ENCODE results near the gene BET1L. TPM values are rescaled to one million over a fixed set of nuclear protein-coding genes. Genes with fewer than 3 reads are reported as not detected.

Gene BET1L, protein sequence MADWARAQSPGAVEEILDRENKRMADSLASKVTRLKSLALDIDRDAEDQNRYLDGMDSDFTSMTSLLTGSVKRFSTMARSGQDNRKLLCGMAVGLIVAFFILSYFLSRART
- 10 to 100 TPM; 25.5 to 33.3 (median 31.6) TPM for total RNA-seq

DNA sequence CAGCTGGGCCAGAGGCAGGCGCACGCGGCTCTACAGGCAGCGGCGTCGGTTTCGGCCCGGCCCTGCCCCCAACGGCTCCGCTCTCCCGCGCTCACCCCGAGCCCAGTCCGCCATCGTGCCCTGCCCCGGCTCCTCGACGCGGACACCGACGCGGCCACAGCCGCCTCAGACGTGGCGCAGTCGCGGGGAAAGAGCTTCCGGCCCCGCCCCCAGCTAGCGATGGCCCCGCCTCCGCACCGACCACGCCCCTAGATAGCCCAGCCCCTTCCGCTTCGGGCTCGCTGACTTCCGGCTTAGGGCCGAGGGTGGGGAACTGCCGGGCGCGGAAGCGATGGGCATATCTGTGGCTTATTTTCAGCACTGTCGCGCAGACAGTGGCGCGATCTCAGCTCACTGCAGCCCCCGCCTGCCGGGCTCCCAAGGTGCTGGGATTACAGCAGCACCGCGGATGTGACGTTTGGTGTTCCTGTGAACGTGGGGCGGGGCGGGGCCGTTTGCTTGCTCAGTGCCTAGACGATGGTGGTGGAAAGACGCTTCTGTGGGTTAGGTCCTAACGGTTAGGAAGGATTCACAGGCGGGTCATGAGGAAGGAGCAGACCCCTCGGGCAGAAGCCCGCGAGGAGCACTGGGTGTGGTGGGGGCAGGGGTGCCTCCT, at the start of gene BET1L, which contains the start of gene RIC8A:
TSS of gene BET1L (minus strand) at position 192 of the 655 bp plus-strand sequence. CDS start at position 114, 78 bp downstream.
TSS of gene RIC8A (plus strand) at position 501 of the 655 bp plus-strand sequence. CDS start 1,147 bp downstream, outside the sequence.
- intact Hi-C loops (cut with DNase I; ENCODE audit: low total_unique reads), result no loop called here
- peak; percentile 96 to 99 for DNase-seq (ENCODE audit: low spot score in 2 of 2)
- TF ChIP-seq, protein P1, sequence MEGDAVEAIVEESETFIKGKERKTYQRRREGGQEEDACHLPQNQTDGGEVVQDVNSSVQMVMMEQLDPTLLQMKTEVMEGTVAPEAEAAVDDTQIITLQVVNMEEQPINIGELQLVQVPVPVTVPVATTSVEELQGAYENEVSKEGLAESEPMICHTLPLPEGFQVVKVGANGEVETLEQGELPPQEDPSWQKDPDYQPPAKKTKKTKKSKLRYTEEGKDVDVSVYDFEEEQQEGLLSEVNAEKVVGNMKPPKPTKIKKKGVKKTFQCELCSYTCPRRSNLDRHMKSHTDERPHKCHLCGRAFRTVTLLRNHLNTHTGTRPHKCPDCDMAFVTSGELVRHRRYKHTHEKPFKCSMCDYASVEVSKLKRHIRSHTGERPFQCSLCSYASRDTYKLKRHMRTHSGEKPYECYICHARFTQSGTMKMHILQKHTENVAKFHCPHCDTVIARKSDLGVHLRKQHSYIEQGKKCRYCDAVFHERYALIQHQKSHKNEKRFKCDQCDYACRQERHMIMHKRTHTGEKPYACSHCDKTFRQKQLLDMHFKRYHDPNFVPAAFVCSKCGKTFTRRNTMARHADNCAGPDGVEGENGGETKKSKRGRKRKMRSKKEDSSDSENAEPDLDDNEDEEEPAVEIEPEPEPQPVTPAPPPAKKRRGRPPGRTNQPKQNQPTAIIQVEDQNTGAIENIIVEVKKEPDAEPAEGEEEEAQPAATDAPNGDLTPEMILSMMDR (IDR thresholded peaks at IDR 0.05), result no peak
- TF ChIP-seq POLR2A (IDR thresholded peaks at IDR 0.05), result peak in 1 of 2 donors; percentile 59
- H3K4me3 ChIP-seq (ENCODE audit: low read depth, poor library complexity, severe bottlenecking), result peak within 1 kb of the TSS; percentile 91
- 0 to 1% methylated on average over 20 to 28 of the region's 63 CpGs for WGBS, 2 donors

- TF ChIP-seq, protein P1 (IDR thresholded peaks at IDR 0.05), result no peak
- TF ChIP-seq POLR2A (IDR thresholded peaks at IDR 0.05), result no peak
- no peak overlapping the region for H3K4me3 ChIP-seq (ENCODE audit: low read depth, poor library complexity, severe bottlenecking)
- intact Hi-C loops (cut with DNase I; ENCODE audit: low total_unique reads), result loop anchor here (10.0 kb wide), 1 partner anchor 99 kb away; no protein-coding TSS in a partner anchor
- 94 to 95% methylated on average over 2 of the region's 2 CpGs for WGBS, 2 donors
- no peak for DNase-seq (ENCODE audit: low spot score in 2 of 2)
Measured at GRCh38 chr11:255816-256215, 48.6 kb upstream of the BET1L start.

DNA sequence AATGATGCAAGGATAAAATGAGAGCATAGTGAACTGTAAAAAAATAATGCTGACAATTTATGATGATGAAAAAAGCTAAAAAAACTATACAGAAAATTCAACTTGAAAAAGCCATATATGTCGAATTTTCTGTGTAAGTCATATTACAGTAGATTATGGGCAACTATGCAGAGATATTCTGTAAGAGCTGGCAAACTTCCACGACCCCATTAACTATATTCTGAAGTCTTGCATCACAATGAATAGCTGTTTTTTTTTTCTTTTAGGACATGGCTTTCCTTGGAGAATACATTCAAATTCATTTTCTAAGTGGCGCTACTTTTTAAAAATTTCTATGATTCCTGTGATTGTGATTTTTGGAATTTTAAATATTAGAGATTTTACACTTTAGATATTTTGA, 48.0 kb upstream of the BET1L start:
- H3K4me3 ChIP-seq (ENCODE audit: low read depth, poor library complexity, severe bottlenecking), result no peak overlapping the region
- intact Hi-C loops (cut with DNase I; ENCODE audit: low total_unique reads), result loop anchor here (10.0 kb wide), 1 partner anchor 100 kb away; no protein-coding TSS in a partner anchor
- TF ChIP-seq POLR2A (IDR thresholded peaks at IDR 0.05), result no peak
- TF ChIP-seq, protein P1 (IDR thresholded peaks at IDR 0.05), result no peak
- WGBS, 2 donors, result 52 to 58% methylated on average over 3 of the region's 3 CpGs
- DNase-seq (ENCODE audit: low spot score in 2 of 2), result no peak

DNA sequence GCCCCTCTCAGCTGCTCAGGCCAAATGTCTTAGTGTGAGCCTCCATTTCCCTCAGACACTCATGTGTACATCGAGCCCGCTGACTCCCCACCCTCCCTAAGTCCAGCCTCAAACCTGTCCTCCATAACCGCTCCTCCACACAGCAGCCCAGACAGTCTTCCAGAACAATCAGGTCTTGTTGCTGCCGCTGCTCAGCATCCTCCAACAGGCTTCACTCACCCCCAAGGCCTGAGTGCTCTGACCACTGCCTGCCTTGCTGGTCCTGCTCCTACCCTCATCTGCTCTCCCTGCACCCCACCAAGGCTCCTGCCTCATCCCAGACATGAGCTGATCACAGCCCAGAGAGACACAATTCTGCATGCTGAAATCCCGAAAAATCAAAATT, 46.7 kb upstream of the BET1L start:
- WGBS, 2 donors, result 84 to 90% methylated on average over 5 of the region's 5 CpGs
- intact Hi-C loops (cut with DNase I; ENCODE audit: low total_unique reads), result loop anchor here (10.0 kb wide), 1 partner anchor 101 kb away; no protein-coding TSS in a partner anchor
- TF ChIP-seq POLR2A (IDR thresholded peaks at IDR 0.05), result no peak
- TF ChIP-seq, protein P1 (IDR thresholded peaks at IDR 0.05), result no peak
- H3K4me3 ChIP-seq (ENCODE audit: low read depth, poor library complexity, severe bottlenecking), result no peak overlapping the region
- no peak for DNase-seq (ENCODE audit: low spot score in 2 of 2)

DNA sequence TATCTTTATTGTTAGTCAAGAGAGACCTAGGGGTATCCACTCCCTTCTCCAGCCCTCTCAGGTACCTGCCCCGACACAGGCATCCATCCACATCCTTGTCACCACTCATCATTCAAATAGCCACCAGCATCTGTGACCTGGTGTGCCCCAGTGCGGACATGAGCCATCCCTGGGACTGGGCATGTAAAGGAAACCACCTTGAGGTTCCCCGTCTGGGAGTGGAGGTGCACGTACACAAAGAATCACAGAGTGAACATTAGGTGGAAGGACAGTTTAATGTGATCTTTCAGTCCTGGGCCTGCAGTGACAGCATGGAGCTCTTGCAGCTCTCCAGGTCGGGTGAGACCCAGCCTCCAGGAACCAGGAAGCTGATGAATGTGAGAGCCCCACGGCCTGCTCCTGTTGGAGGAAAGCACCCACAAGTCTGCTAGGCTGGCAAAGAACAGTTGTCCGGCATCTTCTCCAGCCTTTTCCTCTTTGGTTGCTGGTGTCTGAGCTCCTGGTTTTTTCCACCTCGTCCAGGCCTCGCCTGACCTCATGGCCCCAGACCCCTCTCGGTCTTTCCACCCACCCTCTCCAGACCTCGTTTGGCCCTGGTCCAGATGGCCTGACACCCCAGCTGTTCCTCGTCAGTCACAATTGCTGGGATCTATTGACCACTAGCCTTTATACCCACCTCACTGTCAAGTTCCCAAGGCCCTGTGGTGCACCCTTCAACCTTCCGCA, 46.1 kb upstream of the BET1L start:
- peak in 1 of 2 donors; percentile 82 for DNase-seq (ENCODE audit: low spot score in 2 of 2)
- TF ChIP-seq, protein P1 (IDR thresholded peaks at IDR 0.05), result no peak
- no peak for TF ChIP-seq POLR2A (IDR thresholded peaks at IDR 0.05)
- intact Hi-C loops (cut with DNase I; ENCODE audit: low total_unique reads), result loop anchor here (10.0 kb wide), 1 partner anchor 101 kb away; no protein-coding TSS in a partner anchor
- H3K4me3 ChIP-seq (ENCODE audit: low read depth, poor library complexity, severe bottlenecking), result no peak overlapping the region
- WGBS, 2 donors, result 77 to 78% methylated on average over 13 of the region's 13 CpGs

Measured in lower leg skin (tissue), 4 donors.